ELF-1 (cell line): ENCODE results near the gene RFTN1.
"Not testable (repeated sequence)": the region's sequence is repeated elsewhere in the genome, so short reads cannot be mapped to it uniquely, and the experiment has no call there.

Experiments used
- DNase-seq: peaks from one replicate; pipeline ENCODE4 v3.0.0-alpha.2; 2016; ENCODE audit warnings: low read depth, low spot score

The RFTN1 gene

GRCh38 chr3:16507578-16508242 is 5.8 kb downstream of the RFTN1 start:
- DNase-seq = no peak

DNA sequence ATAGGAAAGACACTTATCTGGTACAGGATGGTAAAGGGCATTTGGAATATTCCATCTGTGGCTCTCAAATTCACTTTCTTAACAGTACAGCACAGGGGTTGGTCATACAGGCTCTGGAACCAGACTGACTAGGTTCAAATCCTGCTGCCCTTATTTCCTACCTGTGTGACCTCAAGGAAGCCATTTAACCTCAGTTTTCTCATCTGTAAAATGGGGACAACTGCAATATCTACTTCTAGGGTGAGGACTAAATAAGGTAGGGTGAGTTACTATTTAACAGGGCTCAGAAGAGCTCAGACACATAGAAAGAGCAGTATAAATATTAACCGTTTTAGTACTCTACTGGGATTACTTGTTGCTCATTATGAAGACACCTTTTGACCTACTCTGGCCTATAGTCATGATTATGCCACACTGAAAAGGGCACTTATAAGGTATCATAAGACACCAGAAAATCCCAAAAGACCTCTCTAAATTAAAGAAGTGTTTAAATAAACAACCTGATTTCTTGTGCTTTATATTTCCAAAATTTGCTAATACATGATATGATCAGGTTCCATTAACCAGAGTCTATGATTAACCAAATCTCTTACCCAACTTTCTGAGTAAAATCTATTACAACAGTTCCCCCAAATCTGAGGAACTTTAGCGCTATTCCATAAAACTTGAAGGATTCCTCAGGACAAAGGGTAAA is 6.5 kb downstream of the RFTN1 start:
- no peak for DNase-seq

- DNase-seq = no peak
Observed at GRCh38 chr3:16506451-16506850, 7.0 kb downstream of the RFTN1 start.

DNA sequence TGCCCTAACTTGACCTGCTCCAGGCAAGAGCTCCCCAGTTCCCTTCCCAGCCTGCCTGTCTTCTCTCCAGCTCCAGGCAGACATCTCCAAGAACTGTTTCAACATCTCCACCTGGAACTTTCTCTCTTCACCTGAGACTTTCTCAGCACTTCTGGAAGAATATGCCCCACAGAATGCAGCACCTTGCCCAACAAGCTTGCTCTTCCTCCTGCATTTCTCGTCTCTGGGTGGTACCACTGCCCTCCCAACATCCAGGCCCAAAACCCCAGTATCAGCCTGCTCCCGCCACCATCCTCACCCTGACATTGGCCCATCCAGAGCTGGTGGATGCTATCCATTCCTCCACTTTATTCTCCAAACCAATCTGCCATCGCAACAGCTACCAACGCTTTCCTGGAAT is 8.8 kb downstream of the RFTN1 start:
- no peak for DNase-seq

GRCh38 chr3:16504242-16504641 is 9.3 kb downstream of the RFTN1 start:
- no peak for DNase-seq

GRCh38 chr3:16503191-16503776 is 10.2 kb downstream of the RFTN1 start:
- no peak for DNase-seq

GRCh38 chr3:16502347-16502908 is 11.1 kb downstream of the RFTN1 start:
- no peak for DNase-seq

DNA sequence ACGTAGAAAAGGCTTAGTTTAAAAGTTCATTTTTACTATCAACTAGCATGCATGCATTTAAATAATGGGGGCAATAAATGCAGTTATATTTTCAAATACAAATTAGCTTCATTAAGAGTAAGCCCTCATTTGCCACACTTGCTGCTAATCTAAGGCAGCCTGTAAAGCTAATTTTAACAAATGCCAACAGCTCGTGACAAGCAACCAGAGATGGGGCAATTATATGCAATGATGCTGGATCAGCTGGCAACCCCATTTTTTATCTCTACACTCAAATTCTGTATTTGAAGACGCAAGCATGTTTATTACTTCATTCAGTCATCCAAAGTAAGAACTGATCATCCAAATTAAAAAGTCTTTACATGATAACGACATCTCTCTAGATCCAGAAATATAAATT is 12.1 kb downstream of the RFTN1 start:
- DNase-seq = no peak

GRCh38 chr3:16500911-16501310 is 12.6 kb downstream of the RFTN1 start:
- DNase-seq = no peak

DNA sequence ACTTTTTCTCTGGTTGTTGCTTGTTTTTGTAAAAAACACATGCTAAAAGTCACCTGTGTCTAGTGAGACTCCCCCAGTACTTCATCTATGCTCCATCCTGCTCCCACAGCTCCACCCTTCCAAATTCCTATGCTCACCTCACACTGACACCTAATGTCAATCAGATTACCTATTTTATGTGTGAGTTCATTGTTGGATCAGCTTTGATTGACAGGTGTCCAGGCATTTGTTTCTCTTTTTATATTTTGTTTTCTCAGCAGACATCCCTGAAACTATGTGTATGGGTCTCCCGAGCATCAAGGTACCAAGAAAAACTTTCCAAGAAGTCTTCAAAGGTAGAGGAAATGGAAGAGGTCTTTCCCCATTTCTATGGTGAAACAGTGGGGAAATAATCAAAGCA is 13.4 kb downstream of the RFTN1 start:
- DNase-seq = no peak

GRCh38 chr3:16499351-16499750 is 14.1 kb downstream of the RFTN1 start:
- no peak for DNase-seq

GRCh38 chr3:16498130-16498890 is 15.2 kb downstream of the RFTN1 start:
- peak; percentile 12 for DNase-seq

- no peak for DNase-seq
Observed at GRCh38 chr3:16496408-16497222, 16.9 kb downstream of the RFTN1 start.

GRCh38 chr3:16496008-16496407 is 17.5 kb downstream of the RFTN1 start:
- no peak for DNase-seq

DNA sequence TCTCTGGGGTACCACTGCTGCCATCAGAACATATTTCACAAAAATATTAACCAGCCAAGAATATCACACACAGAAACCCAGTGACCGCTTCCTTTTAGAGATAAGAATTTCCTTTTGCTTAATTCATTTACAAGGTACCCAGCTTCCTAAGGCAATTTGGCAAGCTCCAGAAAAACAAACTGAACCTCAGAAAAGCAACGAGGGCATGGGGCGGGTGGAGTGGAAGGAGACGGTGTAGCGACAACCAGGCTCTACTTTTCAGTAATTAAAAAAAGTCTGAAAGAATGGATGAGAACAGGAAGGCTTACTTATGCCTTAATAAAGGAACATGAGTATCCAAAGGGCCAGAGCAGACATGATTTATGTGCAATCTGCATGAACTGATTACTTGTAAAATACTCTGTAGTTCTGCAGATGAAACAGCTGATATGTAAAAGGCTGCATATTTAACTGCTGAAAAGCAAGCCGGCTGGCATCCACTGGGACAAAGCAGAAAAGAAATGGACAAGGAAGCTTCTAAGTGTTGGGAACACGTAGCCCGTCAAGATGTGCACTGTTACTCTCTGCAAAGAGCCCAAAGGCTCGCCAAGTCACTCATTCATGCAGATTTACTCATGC is 18.6 kb downstream of the RFTN1 start:
- DNase-seq = no peak

- DNase-seq = no peak
Observed at GRCh38 chr3:16494094-16494493, 19.4 kb downstream of the RFTN1 start.

GRCh38 chr3:16490062-16490619 is 23.4 kb downstream of the RFTN1 start:
- DNase-seq = no peak

DNA sequence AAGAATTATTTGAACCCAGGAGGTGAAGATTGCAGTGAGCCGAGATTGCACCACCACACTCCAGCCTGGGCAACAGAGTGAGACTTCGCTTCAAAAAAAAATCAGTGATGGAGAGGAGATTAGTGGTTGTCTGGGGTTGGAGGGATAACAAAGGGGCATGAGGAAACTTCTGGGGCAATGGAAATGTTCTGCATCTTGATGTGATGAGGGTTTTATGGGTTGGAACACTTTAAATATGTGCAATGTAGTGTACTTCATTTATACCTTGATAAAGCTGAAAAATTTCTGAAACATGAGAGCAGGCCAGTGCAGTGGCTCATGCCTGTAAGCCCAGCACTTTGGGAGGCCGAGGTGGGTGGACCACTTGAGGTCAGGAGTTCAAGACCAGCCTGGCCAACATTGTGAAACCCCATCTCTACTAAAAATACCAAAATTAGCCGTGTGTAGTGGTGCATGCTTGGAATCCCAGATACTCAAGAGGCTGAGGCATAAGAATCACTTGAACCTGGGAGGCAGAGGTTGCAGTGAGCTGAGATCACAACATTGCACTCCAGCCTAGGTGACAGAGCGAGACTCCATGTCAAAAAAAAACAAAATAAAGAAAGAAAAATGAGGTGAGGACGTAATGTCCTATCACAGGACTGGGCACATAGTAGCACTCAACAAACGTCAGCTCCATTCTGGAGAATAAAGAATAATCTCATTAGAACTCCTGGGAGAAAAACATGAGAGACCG is 24.0 kb downstream of the RFTN1 start:
- DNase-seq = not testable (repeated sequence)

- no peak for DNase-seq
Observed at GRCh38 chr3:16488637-16489036, 24.9 kb downstream of the RFTN1 start.
